KMS-11 (cell line): ENCODE data around the gene THAP11.

Source experiments
- H2AFZ ChIP-seq: fragments of 200-600 bp; sonication (generic); 2 replicates; pipeline ENCODE4 v1.6.1; 2016; ENCODE audit warnings: antibody characterized with exemption, mixed run types, low read depth
- H3K27ac ChIP-seq: fragments of 200-600 bp; sonication (generic); 2 replicates; pipeline ENCODE4 v1.6.1; 2016; ENCODE audit warnings: mild to moderate bottlenecking, mixed run types
- H3K27me3 ChIP-seq: fragments of 200-600 bp; sonication (generic); 2 replicates; pipeline ENCODE4 v1.6.1; 2017; ENCODE audit warnings: mild to moderate bottlenecking, low read depth, mixed run types, moderate library complexity; ENCODE audit not compliant: insufficient read depth
- H3K36me3 ChIP-seq: fragments of 200-600 bp; sonication (generic); 2 replicates; pipeline ENCODE4 v1.6.1; 2017; ENCODE audit warnings: mild to moderate bottlenecking, mixed run types; ENCODE audit not compliant: insufficient read depth
- H3K4me1 ChIP-seq: fragments of 200-600 bp; sonication (generic); 2 replicates; pipeline ENCODE4 v1.6.1; 2016; ENCODE audit warnings: mild to moderate bottlenecking, low read depth, mixed run types; ENCODE audit not compliant: poor library complexity, severe bottlenecking
- H3K4me2 ChIP-seq: fragments of 200-600 bp; sonication (generic); 2 replicates; pipeline ENCODE4 v1.7.0; 2016; ENCODE audit warnings: mild to moderate bottlenecking, mixed run types
- H3K4me3 ChIP-seq: fragments of 200-600 bp; sonication (generic); IDR thresholded peaks from 2 replicates; pipeline ENCODE4 v1.6.1; 2017; ENCODE audit warnings: low read depth, low read length, mixed read lengths; ENCODE audit not compliant: insufficient read depth
- H3K79me2 ChIP-seq: fragments of 200-600 bp; sonication (generic); 2 replicates; pipeline ENCODE4 v1.6.1; 2016; ENCODE audit warnings: low read depth, mixed run types; ENCODE audit not compliant: insufficient read depth
- H3K9ac ChIP-seq: fragments of 200-600 bp; sonication (generic); 2 replicates; pipeline ENCODE4 v1.6.1; 2016; ENCODE audit warnings: mild to moderate bottlenecking, mixed run types
- H4K20me1 ChIP-seq: fragments of 200-600 bp; sonication (generic); 2 replicates; pipeline ENCODE4 v1.6.1; 2016; ENCODE audit warnings: mild to moderate bottlenecking, mixed run types; ENCODE audit not compliant: insufficient read depth
- CTCF ChIP-seq: fragments of 200-600 bp; sonication (generic); conservative IDR thresholded peaks from 2 replicates; pipeline ENCODE4 v1.6.1; 2017; ENCODE audit warnings: low read depth, mild to moderate bottlenecking, antibody characterized with exemption, low read length, moderate library complexity, mixed read lengths

The THAP11 gene

GRCh38 chr16:67820608-67821259 lies 21.4 kb upstream of the THAP11 start:
- TF ChIP-seq CTCF, result no peak
- no peak overlapping the region for H3K9ac ChIP-seq
- H4K20me1 ChIP-seq, result no peaks in the 10 kb centered on the region
- H3K4me1 ChIP-seq, result peaks cover 3% of the 10 kb centered on the region
- no peaks in the 10 kb centered on the region for H3K79me2 ChIP-seq
- no peak overlapping the region for H3K27ac ChIP-seq
- no peaks in the 10 kb centered on the region for H3K36me3 ChIP-seq
- no peaks in the 10 kb centered on the region for H3K27me3 ChIP-seq
- H2AFZ ChIP-seq, result no peak overlapping the region
- no peak overlapping the region for H3K4me2 ChIP-seq
- H3K4me3 ChIP-seq, result no peak overlapping the region

- Histone ChIP-seq H3K4me3 (no peak overlapping the region), H3K4me1 (no peaks in the 10 kb centered on the region), H3K27me3 (no peaks in the 10 kb centered on the region), H4K20me1 (no peaks in the 10 kb centered on the region), H3K9ac (no peak overlapping the region), H2AFZ (no peak overlapping the region), H3K36me3 (no peaks in the 10 kb centered on the region), H3K4me2 (no peak overlapping the region), H3K27ac (no peak overlapping the region), H3K79me2 (no peaks in the 10 kb centered on the region)
- no peak for TF ChIP-seq CTCF
Measured at GRCh38 chr16:67822511-67822910, 19.6 kb upstream of the THAP11 start.

GRCh38 chr16:67825119-67825518 lies 17.0 kb upstream of the THAP11 start:
- H4K20me1 ChIP-seq, result no peaks in the 10 kb centered on the region
- no peak overlapping the region for H3K9ac ChIP-seq
- H3K27ac ChIP-seq, result no peak overlapping the region
- no peak overlapping the region for H2AFZ ChIP-seq
- H3K36me3 ChIP-seq, result no peaks in the 10 kb centered on the region
- H3K27me3 ChIP-seq, result no peaks in the 10 kb centered on the region
- no peaks in the 10 kb centered on the region for H3K79me2 ChIP-seq
- H3K4me3 ChIP-seq, result no peak overlapping the region
- no peak for TF ChIP-seq CTCF
- H3K4me1 ChIP-seq, result no peaks in the 10 kb centered on the region
- H3K4me2 ChIP-seq, result no peak overlapping the region

GRCh38 chr16:67825906-67826305 lies 16.2 kb upstream of the THAP11 start:
- no peak for TF ChIP-seq CTCF
- H4K20me1 ChIP-seq, result no peaks in the 10 kb centered on the region
- no peak overlapping the region for H3K4me2 ChIP-seq
- H3K4me3 ChIP-seq, result no peak overlapping the region
- no peaks in the 10 kb centered on the region for H3K27me3 ChIP-seq
- H3K9ac ChIP-seq, result no peak overlapping the region
- no peak overlapping the region for H2AFZ ChIP-seq
- no peaks in the 10 kb centered on the region for H3K36me3 ChIP-seq
- H3K27ac ChIP-seq, result no peak overlapping the region
- no peaks in the 10 kb centered on the region for H3K79me2 ChIP-seq
- H3K4me1 ChIP-seq, result no peaks in the 10 kb centered on the region
